HepG2 (cell line): ENCODE results near the gene C1QL4. TPM values are rescaled to one million over a fixed set of nuclear protein-coding genes. Genes with fewer than 3 reads are reported as not detected.

Source experiments
- CCDC6 ChIP-seq: sonication (generic); formaldehyde crosslinking; IDR thresholded peaks from 2 replicates; pipeline ENCODE4 v1.8.1; 2022; ENCODE audit warnings: mild to moderate bottlenecking, missing genetic modification reagents, moderate library complexity
- DMAP1 ChIP-seq: IDR thresholded peaks from 2 replicates; pipeline ENCODE4 v1.6.1; 2016
- GABPA ChIP-seq, 2 experiments: IDR thresholded peaks; 2 replicates each; pipeline ENCODE4 v1.6.1; 2011 to 2016; ENCODE audit warnings: low read depth in 2 of 2, low read length in 1 of 2, missing biosample characterization in 1 of 2, missing genetic modification characterization in 1 of 2
- MAFG ChIP-seq: sonication (generic); formaldehyde crosslinking; IDR thresholded peaks from 2 replicates; pipeline ENCODE4 v1.5.1; 2020; ENCODE audit warnings: mild to moderate bottlenecking, missing genetic modification reagents
- PHF5A ChIP-seq: IDR thresholded peaks from one replicate; pipeline ENCODE4 v1.6.1; 2018; ENCODE audit warnings: low read depth, missing genetic modification reagents; ENCODE audit not compliant: unreplicated experiment
- SIN3B ChIP-seq: fragments of 150-350 bp; IDR thresholded peaks from 2 replicates; pipeline ENCODE4 v1.6.1; 2014; ENCODE audit warnings: low read length
- SMAD3 ChIP-seq: sonication (generic); formaldehyde crosslinking; IDR thresholded peaks from 2 replicates; pipeline ENCODE4 v1.4.0; 2020; ENCODE audit warnings: missing genetic modification reagents
- SP4 ChIP-seq: sonication (generic); formaldehyde crosslinking; IDR thresholded peaks from 2 replicates; pipeline ENCODE4 v1.8.1; 2023; ENCODE audit warnings: mild to moderate bottlenecking, missing genetic modification reagents
- WIZ ChIP-seq: sonication (generic); formaldehyde crosslinking; IDR thresholded peaks from 2 replicates; pipeline ENCODE4 v1.5.1; 2020; ENCODE audit warnings: mild to moderate bottlenecking, missing genetic modification reagents
- ZNF17 ChIP-seq: sonication (generic); formaldehyde crosslinking; IDR thresholded peaks from 2 replicates; pipeline ENCODE4 v1.5.0; 2020; ENCODE audit warnings: mild to moderate bottlenecking, missing genetic modification reagents
- ZNF337 ChIP-seq: sonication (generic); formaldehyde crosslinking; IDR thresholded peaks from 2 replicates; pipeline ENCODE4 v1.5.1; 2020; ENCODE audit warnings: missing genetic modification reagents, low read depth, mild to moderate bottlenecking, borderline replicate concordance
- ZNF761 ChIP-seq: sonication (generic); formaldehyde crosslinking; conservative IDR thresholded peaks from 2 replicates; pipeline ENCODE4 v1.4.0; 2020; ENCODE audit warnings: mild to moderate bottlenecking, missing genetic modification reagents
- polyA plus RNA-seq, 8 experiments: library from polyadenylated mRNA; depleted of rRNA in 3 of 8; stranded (reverse) in 7 of 8; unstranded in 1 of 8; fragments of >200 nt; fragmentation: Illumina TruSeq in 4 of 8; extraction: Trizol in 4 of 8; gene quantifications; 2 replicates each; pipeline versions ENCODE4 v1.2.1 to v1.2.3, GENCODE V29; 2011 to 2016; ENCODE audit warnings: low read depth in 4 of 8, missing spikeins in 1 of 8, mixed read lengths in 1 of 8; ENCODE audit not compliant: insufficient read depth in 1 of 8
- total RNA-seq, 5 experiments: library from RNA; depleted of rRNA; stranded (reverse); fragments of >200 nt; fragmentation: Illumina TruSeq; extraction: Trizol; gene quantifications; 2 replicates each; pipeline ENCODE4 v1.2.3, GENCODE V29; 2016; ENCODE audit warnings: low read depth in 1 of 5
- TF ChIP-seq, protein P1 (sequence below): sonication (generic); formaldehyde crosslinking; IDR thresholded peaks from 2 replicates; pipeline ENCODE4 v1.4.0; 2020; ENCODE audit warnings: missing genetic modification reagents, low read depth, mild to moderate bottlenecking, borderline replicate concordance
- TF ChIP-seq, protein P2 (sequence below), 2 experiments: fragments of 450-650 bp in 1 of 2; sonication (generic) in 1 of 2; formaldehyde crosslinking in 1 of 2; IDR thresholded peaks; 2 replicates each; pipeline versions ENCODE4 v1.6.1 to v1.8.0; 2016 to 2022; ENCODE audit warnings: antibody characterized with exemption in 1 of 2, mild to moderate bottlenecking in 1 of 2, missing genetic modification reagents in 1 of 2
- TF ChIP-seq, protein P3 (sequence below): sonication (generic); formaldehyde crosslinking; IDR thresholded peaks from 2 replicates; pipeline ENCODE4 v1.4.0; 2020; ENCODE audit warnings: mild to moderate bottlenecking, low read depth, missing genetic modification reagents

The C1QL4 gene
- total and polyA plus RNA-seq, 2 of the 13 experiments (the other 11 are each of a cell fraction or from before 2014, with no cell fraction given): 0.03 TPM; not detected in 1

- TF ChIP-seq, protein P1, sequence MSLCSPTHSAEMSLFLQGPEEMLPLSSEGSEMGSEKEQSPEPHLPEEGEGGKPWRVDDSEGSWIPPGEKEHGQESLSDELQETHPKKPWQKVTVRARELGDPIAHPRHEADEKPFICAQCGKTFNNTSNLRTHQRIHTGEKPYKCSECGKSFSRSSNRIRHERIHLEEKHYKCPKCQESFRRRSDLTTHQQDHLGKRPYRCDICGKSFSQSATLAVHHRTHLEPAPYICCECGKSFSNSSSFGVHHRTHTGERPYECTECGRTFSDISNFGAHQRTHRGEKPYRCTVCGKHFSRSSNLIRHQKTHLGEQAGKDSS (CRISPR knock-in tag): peak; percentile 52; the same call in 1 of the 2 replicates
- peak; percentile 83 for TF ChIP-seq SP4 (CRISPR knock-in tag)
- no peak for TF ChIP-seq MAFG (CRISPR knock-in tag)
- TF ChIP-seq PHF5A: no peak
- peak; percentile 60; the same call in 1 of the 2 replicates for TF ChIP-seq DMAP1 (CRISPR knock-in tag)
- TF ChIP-seq ZNF761 (CRISPR knock-in tag): 0 out of 2 replicates have a peak, but pooled peaks have one; percentile 51
- TF ChIP-seq GABPA (IDR thresholded peaks at IDR 0.05; ENCODE audit: low read depth, low read length): no peak
- TF ChIP-seq GABPA (CRISPR knock-in tag; IDR thresholded peaks at IDR 0.05; ENCODE audit: low read depth): peak; percentile 66
- TF ChIP-seq SMAD3 (CRISPR knock-in tag): peak; percentile 38; the same call in 1 of the 2 replicates
- TF ChIP-seq, protein P2, sequence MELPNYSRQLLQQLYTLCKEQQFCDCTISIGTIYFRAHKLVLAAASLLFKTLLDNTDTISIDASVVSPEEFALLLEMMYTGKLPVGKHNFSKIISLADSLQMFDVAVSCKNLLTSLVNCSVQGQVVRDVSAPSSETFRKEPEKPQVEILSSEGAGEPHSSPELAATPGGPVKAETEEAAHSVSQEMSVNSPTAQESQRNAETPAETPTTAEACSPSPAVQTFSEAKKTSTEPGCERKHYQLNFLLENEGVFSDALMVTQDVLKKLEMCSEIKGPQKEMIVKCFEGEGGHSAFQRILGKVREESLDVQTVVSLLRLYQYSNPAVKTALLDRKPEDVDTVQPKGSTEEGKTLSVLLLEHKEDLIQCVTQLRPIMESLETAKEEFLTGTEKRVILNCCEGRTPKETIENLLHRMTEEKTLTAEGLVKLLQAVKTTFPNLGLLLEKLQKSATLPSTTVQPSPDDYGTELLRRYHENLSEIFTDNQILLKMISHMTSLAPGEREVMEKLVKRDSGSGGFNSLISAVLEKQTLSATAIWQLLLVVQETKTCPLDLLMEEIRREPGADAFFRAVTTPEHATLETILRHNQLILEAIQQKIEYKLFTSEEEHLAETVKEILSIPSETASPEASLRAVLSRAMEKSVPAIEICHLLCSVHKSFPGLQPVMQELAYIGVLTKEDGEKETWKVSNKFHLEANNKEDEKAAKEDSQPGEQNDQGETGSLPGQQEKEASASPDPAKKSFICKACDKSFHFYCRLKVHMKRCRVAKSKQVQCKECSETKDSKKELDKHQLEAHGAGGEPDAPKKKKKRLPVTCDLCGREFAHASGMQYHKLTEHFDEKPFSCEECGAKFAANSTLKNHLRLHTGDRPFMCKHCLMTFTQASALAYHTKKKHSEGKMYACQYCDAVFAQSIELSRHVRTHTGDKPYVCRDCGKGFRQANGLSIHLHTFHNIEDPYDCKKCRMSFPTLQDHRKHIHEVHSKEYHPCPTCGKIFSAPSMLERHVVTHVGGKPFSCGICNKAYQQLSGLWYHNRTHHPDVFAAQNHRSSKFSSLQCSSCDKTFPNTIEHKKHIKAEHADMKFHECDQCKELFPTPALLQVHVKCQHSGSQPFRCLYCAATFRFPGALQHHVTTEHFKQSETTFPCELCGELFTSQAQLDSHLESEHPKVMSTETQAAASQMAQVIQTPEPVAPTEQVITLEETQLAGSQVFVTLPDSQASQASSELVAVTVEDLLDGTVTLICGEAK (IDR thresholded peaks at IDR 0.05): no peak
- TF ChIP-seq, protein P2 (CRISPR knock-in tag; IDR thresholded peaks at IDR 0.05): peak; percentile 37
- peak; percentile 100 for TF ChIP-seq SIN3B
- no peak for TF ChIP-seq ZNF17
- TF ChIP-seq, protein P3, sequence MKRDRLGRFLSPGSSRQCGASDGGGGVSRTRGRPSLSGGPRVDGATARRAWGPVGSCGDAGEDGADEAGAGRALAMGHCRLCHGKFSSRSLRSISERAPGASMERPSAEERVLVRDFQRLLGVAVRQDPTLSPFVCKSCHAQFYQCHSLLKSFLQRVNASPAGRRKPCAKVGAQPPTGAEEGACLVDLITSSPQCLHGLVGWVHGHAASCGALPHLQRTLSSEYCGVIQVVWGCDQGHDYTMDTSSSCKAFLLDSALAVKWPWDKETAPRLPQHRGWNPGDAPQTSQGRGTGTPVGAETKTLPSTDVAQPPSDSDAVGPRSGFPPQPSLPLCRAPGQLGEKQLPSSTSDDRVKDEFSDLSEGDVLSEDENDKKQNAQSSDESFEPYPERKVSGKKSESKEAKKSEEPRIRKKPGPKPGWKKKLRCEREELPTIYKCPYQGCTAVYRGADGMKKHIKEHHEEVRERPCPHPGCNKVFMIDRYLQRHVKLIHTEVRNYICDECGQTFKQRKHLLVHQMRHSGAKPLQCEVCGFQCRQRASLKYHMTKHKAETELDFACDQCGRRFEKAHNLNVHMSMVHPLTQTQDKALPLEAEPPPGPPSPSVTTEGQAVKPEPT (CRISPR knock-in tag): 0 out of 2 replicates have a peak, but pooled peaks have one; percentile 48
- no peak for TF ChIP-seq ZNF337
- 0 out of 2 replicates have a peak, but pooled peaks have one; percentile 2 for TF ChIP-seq CCDC6 (CRISPR knock-in tag)
- no peak for TF ChIP-seq WIZ (CRISPR knock-in tag)
Observed at GRCh38 chr12:49322708-49323523, 14.1 kb downstream of the C1QL4 start, which contains the start of gene TROAP (continued).
